SK-N-MC (cell line): Measurements from ENCODE around the gene RGS7.

Experiments used
- EZH2 ChIP-seq: fragments of 200-600 bp; sonication (generic); IDR thresholded peaks from one replicate; pipeline ENCODE4 v1.6.1; 2017; ENCODE audit warnings: antibody characterized with exemption
- FOXP2 ChIP-seq: optimal IDR thresholded peaks from 2 replicates; pipeline ENCODE3; 2011; ENCODE audit warnings: mild to moderate bottlenecking, moderate library complexity; ENCODE audit not compliant: insufficient read depth; ENCODE audit errors: extremely low read length, control extremely low read depth
- POLR2AphosphoS5 ChIP-seq: IDR thresholded peaks from 2 replicates; pipeline ENCODE4 v1.6.1; 2012; ENCODE audit warnings: mild to moderate bottlenecking, low read depth, low read length, borderline replicate concordance

GRCh38 chr1:241357366-241358340, 648 bp upstream of the RGS7 start:
- TF ChIP-seq EZH2 = no peak
- no peak for TF ChIP-seq POLR2AphosphoS5
- no peak for TF ChIP-seq FOXP2
